Caki2 (cell line): ENCODE data around the gene NLRP7. TPM values are rescaled to one million over a fixed set of nuclear protein-coding genes. Genes with fewer than 3 reads are reported as not detected.
"Not testable (repeated sequence)": the region's sequence is repeated elsewhere in the genome, so short reads cannot be mapped to it uniquely, and the experiment has no call there.

Source experiments
- DNase-seq: peaks from one replicate; pipeline ENCODE4 v3.0.0-alpha.2; 2015; ENCODE audit warnings: low read depth
- in situ Hi-C: cut with HindIII; loops from 2 replicates; pipeline ENCODE4 v1.10.0; 2016; ENCODE audit warnings: low sequenced_read_pairs, low pct_unique_long_range_greater_than_20kb, mixed read lengths
- total RNA-seq: library from RNA; depleted of rRNA; stranded (reverse); fragments of >200 nt; shearing (Covaris generic); gene quantifications from 2 replicates; pipeline ENCODE4 v1.2.3, GENCODE V29; 2014; ENCODE audit warnings: low replicate concordance; rRNA removed

The NLRP7 gene
- not detected in 2 replicates for total RNA-seq

DNA sequence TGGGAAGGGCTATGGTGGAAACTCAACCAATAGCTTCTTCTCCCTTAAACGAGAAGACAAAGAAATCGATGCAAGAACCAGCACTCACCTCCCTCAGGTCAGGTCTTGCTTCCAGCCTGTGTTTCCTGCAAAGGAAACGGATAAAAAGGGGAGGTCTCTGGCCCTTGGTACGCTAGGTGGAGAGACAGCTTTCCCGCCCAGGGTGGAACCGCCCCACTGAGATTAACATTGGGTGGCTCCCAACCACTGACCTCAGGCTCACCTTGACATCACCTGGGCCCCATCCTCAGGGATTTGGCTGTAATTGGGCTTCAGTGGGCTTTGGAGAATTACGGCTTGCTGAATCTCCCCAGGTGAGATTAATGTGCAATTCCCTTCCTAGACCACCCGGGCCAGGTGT is at the start of gene NLRP7:
NLRP7 (minus strand) TSS at position 150 of the 400 bp plus-strand sequence.
- in situ Hi-C loops = no loop called here
- DNase-seq = no peak

DNA sequence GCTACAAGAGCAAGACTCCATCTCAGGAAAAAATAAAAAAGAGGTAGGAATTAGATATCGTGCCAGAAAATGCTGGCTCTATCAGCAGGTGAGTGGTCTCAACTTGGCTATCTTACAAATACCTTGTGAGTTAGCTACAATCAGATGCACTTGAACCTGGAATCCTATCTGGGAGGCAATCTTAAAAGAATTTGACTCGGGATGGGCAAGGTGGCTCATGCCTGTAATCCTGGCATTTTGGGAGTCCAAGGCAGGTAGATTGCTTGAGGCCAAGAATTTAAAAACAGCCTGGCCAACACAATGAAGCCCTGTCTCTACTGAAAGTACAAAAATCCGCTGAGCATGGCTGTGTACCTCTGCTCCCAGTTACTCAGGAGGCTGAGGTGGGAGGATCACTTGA is 48.2 kb upstream of the NLRP7 start:
- in situ Hi-C loops = no loop called here
- no peak for DNase-seq

DNA sequence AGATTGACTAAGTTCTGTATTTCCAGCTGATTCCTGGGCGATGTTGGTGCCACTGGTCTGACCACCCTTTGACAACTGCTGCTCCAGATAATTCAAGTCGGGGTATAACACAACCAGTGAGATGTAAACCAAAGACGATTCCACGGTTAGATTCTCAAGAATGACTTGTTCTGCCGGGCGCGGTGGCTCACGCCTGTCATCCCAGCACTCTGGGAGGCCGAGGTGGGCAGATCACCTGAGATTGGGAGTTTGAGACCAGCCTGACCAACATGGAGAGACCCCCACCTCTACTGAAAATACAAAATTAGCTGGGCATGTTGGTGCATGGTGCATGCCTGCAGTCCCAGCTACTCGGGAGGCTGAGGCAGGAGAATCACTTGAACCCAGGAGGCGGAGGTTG is 42.2 kb upstream of the NLRP7 start:
- DNase-seq, in situ Hi-C loops: not testable (repeated sequence)

DNA sequence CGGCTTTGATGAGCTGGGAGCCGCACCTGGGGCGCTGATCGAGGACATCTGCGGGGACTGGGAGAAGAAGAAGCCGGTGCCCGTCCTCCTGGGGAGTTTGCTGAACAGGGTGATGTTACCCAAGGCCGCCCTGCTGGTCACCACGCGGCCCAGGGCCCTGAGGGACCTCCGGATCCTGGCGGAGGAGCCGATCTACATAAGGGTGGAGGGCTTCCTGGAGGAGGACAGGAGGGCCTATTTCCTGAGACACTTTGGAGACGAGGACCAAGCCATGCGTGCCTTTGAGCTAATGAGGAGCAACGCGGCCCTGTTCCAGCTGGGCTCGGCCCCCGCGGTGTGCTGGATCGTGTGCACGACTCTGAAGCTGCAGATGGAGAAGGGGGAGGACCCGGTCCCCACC is 35.2 kb upstream of the NLRP7 start:
- in situ Hi-C loops, DNase-seq: not testable (repeated sequence)

DNA sequence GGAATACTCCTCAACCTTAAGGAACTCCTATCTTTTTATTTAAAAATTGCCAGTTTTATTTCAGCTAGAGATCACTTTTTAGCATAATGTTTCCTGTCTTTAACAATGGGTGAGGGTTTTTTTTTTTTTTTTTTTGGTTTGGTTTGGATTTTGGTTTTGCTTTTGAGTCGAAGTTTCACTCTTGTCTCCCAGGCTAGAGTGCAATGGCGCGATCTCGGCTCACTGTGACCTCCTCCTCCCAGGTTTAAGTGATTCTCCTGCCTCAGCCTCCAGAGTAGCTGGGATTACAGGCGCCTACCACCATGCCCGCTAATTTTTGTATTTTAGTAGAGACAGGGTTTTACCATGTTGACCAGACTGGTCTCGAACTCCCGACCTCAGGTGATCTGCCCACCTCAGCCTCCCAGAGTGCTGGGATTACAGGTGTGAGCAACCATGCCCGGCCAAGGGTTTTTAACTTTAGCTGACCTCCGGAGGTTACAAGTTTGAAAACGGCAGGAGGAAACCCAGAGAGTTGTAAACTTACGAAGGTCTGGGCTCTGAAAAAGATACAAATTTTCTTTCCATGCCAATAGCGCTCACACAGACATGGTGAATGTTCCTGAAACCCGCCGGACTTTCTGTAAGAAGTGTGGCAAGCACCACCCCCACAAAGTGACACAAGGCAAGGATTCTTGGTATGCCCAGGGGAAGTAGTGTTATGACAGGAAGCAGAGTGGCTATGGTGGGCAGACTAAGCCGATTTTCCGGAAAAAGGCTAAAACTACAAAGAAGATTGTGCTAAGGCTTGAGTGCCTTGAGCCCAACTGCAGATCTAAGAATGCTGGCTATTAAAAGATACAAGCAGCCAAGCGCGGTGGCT is 26.1 kb upstream of the NLRP7 start:
- in situ Hi-C loops = not testable (repeated sequence)

DNA sequence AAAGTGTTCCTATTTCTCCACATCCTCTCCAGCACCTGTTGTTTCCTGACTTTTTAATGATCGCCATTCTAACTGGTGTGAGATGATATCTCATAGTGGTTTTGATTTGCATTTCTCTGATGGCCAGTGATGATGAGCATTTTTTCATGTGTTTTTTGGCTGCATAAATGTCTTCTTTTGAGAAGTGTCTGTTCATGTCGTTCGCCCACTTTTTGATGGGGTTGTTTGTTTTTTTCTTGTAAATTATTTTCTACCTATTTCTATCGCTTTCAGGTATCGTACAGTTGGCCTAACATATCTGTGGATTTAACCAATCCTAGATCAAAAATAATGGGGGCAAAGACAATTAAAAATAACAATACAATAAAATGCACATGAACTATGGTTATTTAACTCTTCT is 24.1 kb upstream of the NLRP7 start:
- in situ Hi-C loops, DNase-seq: not testable (repeated sequence)

More for the DNA sequence above, 26.1 kb upstream of the NLRP7 start:
- DNase-seq = not testable (repeated sequence)

DNA sequence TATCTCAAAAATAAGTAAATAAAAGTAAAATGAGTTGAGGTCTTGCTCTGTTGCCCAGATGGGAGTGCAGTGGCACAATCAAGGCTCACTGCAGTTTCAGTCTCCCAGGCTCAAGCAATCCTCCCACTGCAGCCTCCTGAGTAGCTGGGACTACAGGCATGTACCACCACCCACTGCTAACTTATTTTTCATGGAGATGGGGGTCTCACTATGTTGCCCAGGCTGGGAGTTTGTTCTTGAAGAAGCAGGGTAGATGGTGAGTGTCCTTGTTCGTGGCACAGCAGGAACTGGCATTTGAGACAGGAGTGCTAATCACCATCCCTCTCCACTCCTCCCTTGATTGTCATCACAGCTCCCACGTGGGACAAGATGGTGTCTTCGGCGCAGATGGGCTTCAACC is 22.3 kb upstream of the NLRP7 start:
- in situ Hi-C loops = no loop called here
- DNase-seq = no peak

DNA sequence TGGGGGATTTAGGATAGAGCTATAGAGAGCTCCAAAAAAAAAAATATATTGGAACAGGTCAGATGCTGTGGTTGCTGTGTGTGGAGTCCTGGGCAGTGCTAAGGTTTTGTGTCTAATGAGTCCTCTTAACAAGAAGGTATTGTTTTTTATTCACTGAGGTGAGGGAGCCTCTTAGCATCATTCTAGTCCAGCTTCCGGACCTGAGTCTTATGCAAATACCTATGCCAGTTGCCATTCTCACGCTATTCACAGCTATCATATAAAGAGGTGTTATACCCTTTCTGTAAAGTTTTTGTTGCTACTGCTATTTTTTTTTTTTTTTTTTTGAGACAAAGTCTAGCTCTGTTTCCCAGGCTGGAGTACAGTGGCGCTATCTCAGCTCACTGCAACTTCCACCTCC is 20.3 kb upstream of the NLRP7 start:
- no peak for DNase-seq
- in situ Hi-C loops = no loop called here

DNA sequence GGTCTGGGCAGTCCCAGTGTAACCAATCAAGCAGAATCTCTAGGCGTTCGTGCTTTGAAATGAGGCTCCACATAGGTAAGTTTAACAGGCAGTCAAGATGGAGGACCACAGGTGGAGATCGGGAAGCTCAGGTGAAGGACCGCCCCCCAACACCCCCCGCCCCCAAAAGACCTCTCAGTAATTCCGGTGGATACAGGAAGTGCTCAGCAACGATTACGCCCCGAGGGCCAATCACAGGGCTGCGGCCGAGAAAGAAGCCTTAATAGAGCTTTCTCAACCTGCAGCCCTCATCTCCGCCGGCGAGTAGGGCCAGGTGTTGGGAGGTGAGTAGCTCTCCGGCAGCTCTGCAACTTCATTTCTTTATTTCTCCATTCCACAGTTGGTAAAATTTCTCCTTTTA is 17.7 kb upstream of the NLRP7 start:
- in situ Hi-C loops, DNase-seq: not testable (repeated sequence)

DNA sequence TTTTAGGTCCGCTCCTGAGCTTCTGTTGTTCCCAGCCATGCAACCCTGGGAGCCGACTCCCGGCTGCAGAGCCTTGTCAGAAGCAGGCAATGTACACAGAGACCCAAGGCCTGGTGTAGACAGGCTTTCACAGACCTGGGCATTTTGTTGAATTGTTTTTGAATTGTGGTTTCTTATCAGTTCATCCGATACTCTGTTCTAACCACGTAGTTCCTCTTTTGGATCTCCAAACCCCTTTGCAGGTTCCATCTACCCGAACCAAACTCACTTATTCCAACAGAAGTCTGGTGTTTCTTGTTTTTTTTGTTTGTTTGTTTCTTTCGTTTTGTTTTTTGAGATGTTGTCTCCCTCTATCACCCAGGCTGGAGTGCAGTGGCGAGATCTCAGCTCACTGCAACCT is 12.5 kb upstream of the NLRP7 start:
- DNase-seq = no peak
- in situ Hi-C loops = no loop called here

DNA sequence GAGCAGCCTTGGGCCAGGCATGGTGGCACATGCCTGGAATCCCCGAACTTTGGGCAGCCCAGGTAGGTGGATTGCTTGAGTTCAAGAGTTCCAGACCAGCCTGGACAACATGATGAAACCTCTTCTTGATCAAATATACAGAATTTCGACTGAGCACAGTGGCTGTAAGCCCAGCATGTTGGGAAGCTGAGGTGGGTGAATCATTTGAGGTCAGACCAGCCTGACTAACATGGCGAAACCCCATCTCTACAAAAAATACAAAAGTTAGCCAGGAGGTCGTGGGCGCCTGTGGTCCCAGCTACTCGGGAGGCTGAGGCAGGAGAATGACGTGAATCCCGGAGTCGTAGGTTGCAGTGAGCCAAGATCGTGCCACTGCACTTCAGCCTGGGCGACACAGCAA is 8.0 kb upstream of the NLRP7 start:
- in situ Hi-C loops = no loop called here
- no peak for DNase-seq

DNA sequence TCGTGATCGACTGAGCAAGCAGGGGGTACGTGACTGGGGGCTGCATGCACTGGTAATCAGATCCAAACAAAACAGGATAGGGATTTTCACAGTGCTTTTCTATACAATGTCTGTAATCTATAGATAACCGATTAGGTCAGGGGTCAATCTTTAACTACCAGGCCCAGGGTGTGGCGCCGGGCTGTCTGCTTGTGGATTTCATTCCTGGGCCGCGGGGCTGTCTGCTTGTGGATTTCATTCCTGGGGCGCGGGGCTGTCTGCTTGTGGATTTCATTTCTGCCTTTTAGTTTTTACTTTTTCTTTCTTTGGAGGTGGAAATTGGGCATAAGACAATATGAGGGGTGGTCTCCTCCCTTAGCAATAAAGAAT is 6.0 kb upstream of the NLRP7 start:
- in situ Hi-C loops = not testable (repeated sequence)
- peak; percentile 9 for DNase-seq

DNA sequence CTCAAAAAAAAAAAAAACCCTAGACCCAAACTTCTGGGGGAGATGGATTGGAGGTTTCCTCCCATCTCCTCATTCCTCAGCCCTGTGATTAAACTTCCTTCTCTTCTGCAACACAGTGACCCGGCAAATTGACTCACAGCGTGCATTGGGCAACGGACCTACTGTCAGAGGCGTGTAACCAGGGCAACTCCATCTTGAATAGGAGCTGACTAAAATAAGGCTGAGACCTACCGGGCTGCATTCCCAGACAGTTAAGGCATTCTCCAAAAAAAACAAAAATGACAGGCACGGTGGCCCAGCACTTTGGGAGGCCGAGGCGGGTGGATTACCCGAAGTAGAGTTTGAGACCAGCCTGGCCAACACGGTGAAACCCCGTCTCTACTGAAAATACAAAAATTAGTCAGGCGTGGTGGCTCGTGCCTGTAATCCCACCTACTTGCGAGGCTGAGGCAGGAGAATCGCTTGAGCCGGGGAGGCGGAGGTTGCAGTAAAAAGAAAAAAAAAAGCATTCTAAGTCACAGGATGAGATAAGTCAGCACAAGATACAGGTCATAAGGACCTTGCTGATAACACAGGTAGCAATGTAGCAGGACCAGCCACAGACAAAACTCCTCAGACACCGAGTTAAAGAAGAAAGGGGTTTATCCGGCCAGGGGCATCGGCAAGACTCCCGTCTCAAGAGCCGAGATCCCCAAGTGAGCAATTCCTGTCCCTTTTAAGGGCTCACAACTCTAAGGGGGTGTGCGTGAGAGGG is 5.4 kb upstream of the NLRP7 start:
- in situ Hi-C loops = no loop called here
- DNase-seq = peak; percentile 96

DNA sequence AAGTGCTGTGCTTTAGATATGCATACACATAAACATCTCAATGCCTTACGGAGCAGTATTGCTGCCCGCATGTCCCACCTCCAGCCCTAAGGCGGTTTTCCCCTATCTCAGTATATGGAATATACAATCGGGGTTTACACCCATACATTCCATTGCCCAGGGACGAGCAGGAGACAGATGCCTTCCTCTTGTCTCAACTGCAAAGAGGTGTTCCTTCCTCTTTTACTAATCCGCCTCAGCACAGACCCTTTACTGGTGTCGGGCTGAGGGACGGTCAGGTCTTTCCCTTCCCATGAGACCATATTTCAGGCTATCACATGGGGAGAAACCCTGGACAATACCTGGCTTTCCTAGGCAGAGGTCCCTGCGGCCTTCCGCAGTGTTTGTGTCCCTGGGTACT is 3.2 kb upstream of the NLRP7 start:
- in situ Hi-C loops, DNase-seq: not testable (repeated sequence)

DNA sequence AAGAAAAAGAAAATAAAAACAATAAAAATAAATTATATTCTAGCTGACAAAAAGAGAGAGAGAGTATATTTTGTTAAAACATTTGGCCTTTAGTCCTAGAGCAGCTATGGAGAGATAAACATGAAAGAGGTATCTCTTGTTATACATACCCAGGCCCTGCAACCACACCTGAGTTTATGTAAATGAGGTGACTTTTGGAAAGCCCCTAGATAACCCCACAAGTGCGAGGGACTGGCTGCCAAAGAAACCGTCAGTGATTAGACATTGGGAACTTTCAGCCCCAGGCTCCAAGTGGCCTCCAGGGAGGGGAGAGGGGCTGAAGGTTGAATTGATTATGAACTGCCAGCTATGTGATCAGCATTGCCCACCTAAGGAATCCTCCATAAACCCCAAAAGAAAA is 2.1 kb upstream of the NLRP7 start:
- in situ Hi-C loops = no loop called here
- DNase-seq = no peak

DNA sequence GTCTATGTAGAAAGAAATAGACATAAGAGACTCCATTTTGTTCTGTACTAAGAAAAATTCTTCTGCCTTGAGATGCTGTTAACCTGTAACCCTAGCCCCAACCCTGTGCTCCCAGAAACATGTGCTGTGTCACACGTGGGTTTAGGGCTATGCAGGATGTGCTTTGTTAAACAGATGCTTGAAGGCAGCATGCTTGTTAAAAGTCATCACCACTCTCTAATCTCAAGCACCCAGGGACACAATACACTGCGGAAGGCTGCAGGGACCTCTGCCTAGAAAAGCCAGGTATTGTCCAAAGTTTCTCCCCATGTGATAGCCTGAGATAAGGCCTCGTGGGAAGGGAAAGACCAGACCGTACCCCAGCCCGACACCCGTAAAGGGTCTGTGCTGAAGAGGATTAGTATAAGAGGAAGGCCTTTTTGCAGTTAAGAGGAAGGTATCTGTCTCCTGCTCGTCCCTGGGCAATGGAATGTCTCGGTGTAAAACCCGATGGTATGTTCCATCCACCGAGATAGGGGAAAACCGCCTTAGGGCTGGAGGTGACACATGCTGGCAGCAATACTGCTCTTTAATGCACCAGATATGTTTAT is 3.5 kb downstream of the NLRP7 start:
- DNase-seq, in situ Hi-C loops: not testable (repeated sequence)

DNA sequence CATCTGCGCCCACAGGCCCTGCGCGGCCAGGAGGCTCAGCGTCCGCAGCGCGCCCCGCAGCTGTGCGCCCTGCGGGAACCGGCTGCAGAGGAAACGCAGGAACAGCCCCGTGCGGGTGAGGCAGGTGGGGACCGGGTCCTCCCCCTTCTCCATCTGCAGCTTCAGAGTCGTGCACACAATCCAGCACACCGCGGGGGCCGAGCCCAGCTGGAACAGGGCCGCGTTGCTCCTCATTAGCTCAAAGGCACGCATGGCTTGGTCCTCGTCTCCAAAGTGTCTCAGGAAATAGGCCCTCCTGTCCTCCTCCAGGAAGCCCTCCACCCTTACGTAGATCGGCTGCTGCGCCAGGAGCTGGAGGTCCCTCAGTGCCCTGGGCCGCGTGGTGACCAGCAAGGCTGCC is 7.8 kb downstream of the NLRP7 start:
- in situ Hi-C loops = not testable (repeated sequence)

DNA sequence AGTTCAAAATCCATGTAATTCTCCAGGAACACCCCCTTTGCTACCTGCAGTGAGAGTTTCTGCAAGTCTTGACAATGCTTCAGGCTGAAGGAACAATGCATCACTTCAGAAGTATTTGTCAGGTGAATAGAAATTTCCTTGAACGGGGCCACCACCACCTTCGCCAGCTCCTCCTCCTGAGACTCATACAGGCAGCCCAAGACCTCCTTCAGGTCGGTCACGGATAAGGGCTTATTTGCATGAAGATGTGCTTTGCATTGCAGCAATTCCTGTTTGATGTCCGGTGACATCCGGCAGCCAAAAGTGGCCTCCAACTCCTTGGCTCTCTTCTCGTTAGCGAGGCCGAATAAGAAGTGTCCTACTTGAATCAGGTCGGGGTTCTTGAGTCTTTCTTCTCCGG is 8.4 kb downstream of the NLRP7 start:
- in situ Hi-C loops = no loop called here
- no peak for DNase-seq

More for the DNA sequence above, 7.8 kb downstream of the NLRP7 start:
- not testable (repeated sequence) for DNase-seq

DNA sequence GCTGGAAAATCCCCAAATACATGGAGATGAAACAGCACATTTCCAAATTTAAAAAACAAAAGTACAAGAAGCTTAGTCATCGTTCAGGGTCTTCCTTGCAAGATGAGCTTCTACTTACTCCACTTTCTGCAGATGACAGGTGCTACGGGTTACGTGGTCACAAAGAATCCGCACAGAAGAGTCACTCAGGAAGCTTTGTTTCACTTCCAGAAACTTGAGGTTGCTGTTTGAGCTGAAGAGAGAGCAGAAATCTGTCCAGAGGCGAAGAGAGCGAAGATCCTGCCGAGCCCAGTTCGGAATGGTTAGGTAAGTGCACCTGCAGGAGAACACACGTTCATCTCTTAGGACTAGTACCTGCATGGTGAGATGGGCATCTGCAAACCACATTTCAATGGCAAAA is 9.4 kb downstream of the NLRP7 start:
- in situ Hi-C loops = no loop called here
- DNase-seq = no peak
